ENCODE results near the gene TSC1. TPM values are rescaled to one million over a fixed set of nuclear protein-coding genes. Genes with fewer than 3 reads are reported as not detected.

Gene TSC1
- total RNA-seq, 1 donor, result 68.4 TPM

DNA sequence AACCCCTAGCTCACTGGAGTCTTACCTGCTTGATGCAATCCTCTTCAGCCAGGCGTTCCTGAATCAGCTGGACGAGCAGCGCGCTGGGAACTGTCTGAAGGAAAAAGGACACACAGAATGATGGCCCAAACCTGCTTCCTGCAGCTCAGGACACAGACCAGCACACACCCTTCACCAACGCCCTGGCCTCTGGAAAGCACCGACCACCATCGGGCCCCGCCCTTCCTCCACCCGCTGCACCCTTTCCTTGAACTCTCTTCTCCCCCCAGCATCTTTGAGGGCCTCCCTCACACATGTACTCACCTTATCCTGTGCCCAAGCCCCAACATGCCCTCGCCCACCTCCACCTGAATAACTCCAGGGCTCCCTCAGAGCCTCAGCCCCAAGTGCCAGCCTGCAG lies 89.6 kb downstream of the TSC1 start:
- Histone ChIP-seq H3K36me3 (ENCODE audit: insufficient read depth, low read length) (no peaks in the 10 kb centered on the region), H3K4me1 (ENCODE audit: insufficient read depth, low read length) (peaks cover 4% of the 10 kb centered on the region), H3K27ac (ENCODE audit: low read depth, low read length) (no peak overlapping the region), H3K4me2 (ENCODE audit: insufficient read depth, low read length) (no peak overlapping the region), H2AFZ (ENCODE audit: low read length) (no peak overlapping the region), H3K27me3 (ENCODE audit: insufficient read depth, low read length) (no peaks in the 10 kb centered on the region), H4K20me1 (ENCODE audit: insufficient read depth, low read length) (no peaks in the 10 kb centered on the region), H3K4me3 (ENCODE audit: insufficient read depth, low read length) (no peak overlapping the region), H3K9me3 (ENCODE audit: low read depth, low read length) (no peaks in the 10 kb centered on the region), H3K79me2 (ENCODE audit: insufficient read depth, low read length) (no peaks in the 10 kb centered on the region)
- no peak for DNase-seq (ENCODE audit: insufficient read length, low spot score, missing footprints)
- TF ChIP-seq CTCF (IDR thresholded peaks at IDR 0.05; ENCODE audit: extremely low read depth, low read depth, low read length), result no peak

- peaks cover 4% of the 10 kb centered on the region for H3K4me1 ChIP-seq (ENCODE audit: insufficient read depth, low read length)
- no peak overlapping the region for H3K4me2 ChIP-seq (ENCODE audit: insufficient read depth, low read length)
- TF ChIP-seq CTCF (IDR thresholded peaks at IDR 0.05; ENCODE audit: extremely low read depth, low read depth, low read length), result no peak
- DNase-seq (ENCODE audit: insufficient read length, low spot score, missing footprints), result no peak
- no peaks in the 10 kb centered on the region for H3K79me2 ChIP-seq (ENCODE audit: insufficient read depth, low read length)
- no peaks in the 10 kb centered on the region for H3K27me3 ChIP-seq (ENCODE audit: insufficient read depth, low read length)
- no peak overlapping the region for H3K4me3 ChIP-seq (ENCODE audit: insufficient read depth, low read length)
- H2AFZ ChIP-seq (ENCODE audit: low read length), result no peak overlapping the region
- H3K9me3 ChIP-seq (ENCODE audit: low read depth, low read length), result no peaks in the 10 kb centered on the region
- no peaks in the 10 kb centered on the region for H3K36me3 ChIP-seq (ENCODE audit: insufficient read depth, low read length)
- H4K20me1 ChIP-seq (ENCODE audit: insufficient read depth, low read length), result no peaks in the 10 kb centered on the region
- no peak overlapping the region for H3K27ac ChIP-seq (ENCODE audit: low read depth, low read length)
Observed at GRCh38 chr9:132853482-132853881, 90.9 kb downstream of the TSC1 start.

DNA sequence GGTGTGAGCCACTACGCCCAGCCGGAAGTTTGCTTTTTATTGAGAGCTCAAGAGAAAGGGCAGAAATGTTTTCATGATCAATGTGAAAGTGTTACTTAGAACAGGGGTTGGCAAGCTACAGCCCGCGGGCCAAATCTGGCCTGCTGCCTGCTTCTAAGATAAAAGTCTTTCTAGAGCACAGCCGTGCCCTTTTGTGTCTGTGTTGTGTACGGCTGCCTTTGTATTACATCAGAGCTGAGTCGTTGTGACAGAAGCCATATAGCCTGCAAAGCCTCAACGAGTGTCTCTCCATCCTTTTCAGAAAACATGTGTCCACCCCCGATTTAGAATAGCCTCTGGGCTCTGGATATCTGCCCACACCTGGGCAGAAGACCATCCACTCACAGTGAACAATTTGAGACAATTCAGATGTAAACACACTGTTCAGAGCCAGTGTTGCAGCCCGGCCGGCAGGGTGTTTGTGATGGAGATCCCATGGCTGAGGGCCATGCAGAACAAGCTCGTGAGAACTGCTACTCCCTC lies 95.2 kb downstream of the TSC1 start:
- Histone ChIP-seq H3K4me1 (ENCODE audit: insufficient read depth, low read length) (no peaks in the 10 kb centered on the region), H2AFZ (ENCODE audit: low read length) (no peak overlapping the region), H3K79me2 (ENCODE audit: insufficient read depth, low read length) (no peaks in the 10 kb centered on the region), H3K4me3 (ENCODE audit: insufficient read depth, low read length) (no peak overlapping the region), H3K27me3 (ENCODE audit: insufficient read depth, low read length) (no peaks in the 10 kb centered on the region), H3K36me3 (ENCODE audit: insufficient read depth, low read length) (no peaks in the 10 kb centered on the region), H3K27ac (ENCODE audit: low read depth, low read length) (no peak overlapping the region), H4K20me1 (ENCODE audit: insufficient read depth, low read length) (no peaks in the 10 kb centered on the region), H3K9me3 (ENCODE audit: low read depth, low read length) (no peaks in the 10 kb centered on the region), H3K4me2 (ENCODE audit: insufficient read depth, low read length) (no peak overlapping the region)
- DNase-seq (ENCODE audit: insufficient read length, low spot score, missing footprints), result no peak
- no peak for TF ChIP-seq CTCF (IDR thresholded peaks at IDR 0.05; ENCODE audit: extremely low read depth, low read depth, low read length)

DNA sequence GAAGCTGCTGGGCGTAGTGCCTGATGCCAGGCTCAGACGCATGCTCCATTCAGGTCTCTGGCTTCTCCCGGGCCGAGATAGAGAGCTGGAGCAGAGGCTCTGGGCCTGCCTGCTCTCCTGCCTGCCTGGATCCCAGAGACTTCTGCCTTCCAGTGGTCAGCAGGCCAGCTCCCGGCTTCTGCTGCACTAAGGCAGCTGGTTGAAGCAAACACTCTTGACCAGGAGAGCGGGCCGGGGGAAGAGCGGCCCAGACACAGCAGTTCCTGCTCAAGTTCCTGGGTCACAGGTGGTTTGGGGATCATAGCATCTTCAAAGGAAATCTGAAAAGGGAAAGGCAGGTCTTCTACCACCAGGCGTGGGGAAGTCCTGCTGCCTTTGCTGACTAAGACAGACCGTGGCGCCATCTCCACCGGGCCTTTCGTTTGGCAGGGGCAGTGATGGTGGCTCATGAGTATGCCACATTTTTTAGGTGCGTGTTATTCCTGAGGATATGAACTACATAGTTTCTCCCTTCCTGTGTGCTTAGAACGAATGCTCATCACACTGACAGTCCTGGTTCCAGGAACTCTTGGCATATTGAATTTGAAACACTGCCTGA lies 97.4 kb downstream of the TSC1 start:
- H3K9me3 ChIP-seq (ENCODE audit: low read depth, low read length), result no peaks in the 10 kb centered on the region
- no peak for TF ChIP-seq CTCF (IDR thresholded peaks at IDR 0.05; ENCODE audit: extremely low read depth, low read depth, low read length)
- H3K27me3 ChIP-seq (ENCODE audit: insufficient read depth, low read length), result no peaks in the 10 kb centered on the region

More for the DNA sequence above, 97.4 kb downstream of the TSC1 start:
- Histone ChIP-seq H3K79me2 (ENCODE audit: insufficient read depth, low read length) (no peaks in the 10 kb centered on the region), H4K20me1 (ENCODE audit: insufficient read depth, low read length) (no peaks in the 10 kb centered on the region), H3K27ac (ENCODE audit: low read depth, low read length) (no peak overlapping the region), H2AFZ (ENCODE audit: low read length) (no peak overlapping the region), H3K4me1 (ENCODE audit: insufficient read depth, low read length) (no peaks in the 10 kb centered on the region), H3K36me3 (ENCODE audit: insufficient read depth, low read length) (no peaks in the 10 kb centered on the region), H3K4me2 (ENCODE audit: insufficient read depth, low read length) (no peak overlapping the region), H3K4me3 (ENCODE audit: insufficient read depth, low read length) (no peak overlapping the region)
- DNase-seq (ENCODE audit: insufficient read length, low spot score, missing footprints), result no peak

Data from osteoblast (primary cell).